COR-L47 (cell line): ENCODE data around the gene IL1R2.
"Not testable (repeated sequence)": the region's sequence is repeated elsewhere in the genome, so short reads cannot be mapped to it uniquely, and the experiment has no call there.

Source experiments
- DNase-seq: peaks from one replicate; lab custom pipeline; 2025; lab: John Stamatoyannopoulos, UW

IL1R2 gene

DNA sequence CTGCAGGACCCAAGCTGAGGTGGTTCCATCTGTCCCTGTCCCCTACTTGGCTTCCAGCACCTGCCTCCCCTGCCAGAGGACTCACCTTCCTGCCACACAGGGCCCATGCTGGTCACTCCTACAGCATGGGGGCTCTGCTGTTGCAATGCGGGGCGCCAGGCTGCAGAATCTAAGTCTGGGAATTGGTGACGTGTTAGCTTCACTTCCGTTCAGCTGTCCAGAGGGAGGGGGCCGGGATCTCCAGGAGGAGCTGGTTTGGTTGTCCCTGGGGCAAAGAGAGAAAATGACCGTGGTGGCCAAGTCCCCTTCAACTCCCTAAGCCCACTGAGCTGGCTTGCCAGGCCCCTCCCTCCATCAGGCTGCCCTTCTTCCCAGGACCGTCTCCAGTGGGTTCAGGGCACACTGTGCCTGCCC lies 69.5 kb downstream of the IL1R2 start:
- DNase-seq, result no peak

- no peak for DNase-seq
Measured at GRCh38 chr2:102061962-102062795, 70.4 kb downstream of the IL1R2 start.

DNA sequence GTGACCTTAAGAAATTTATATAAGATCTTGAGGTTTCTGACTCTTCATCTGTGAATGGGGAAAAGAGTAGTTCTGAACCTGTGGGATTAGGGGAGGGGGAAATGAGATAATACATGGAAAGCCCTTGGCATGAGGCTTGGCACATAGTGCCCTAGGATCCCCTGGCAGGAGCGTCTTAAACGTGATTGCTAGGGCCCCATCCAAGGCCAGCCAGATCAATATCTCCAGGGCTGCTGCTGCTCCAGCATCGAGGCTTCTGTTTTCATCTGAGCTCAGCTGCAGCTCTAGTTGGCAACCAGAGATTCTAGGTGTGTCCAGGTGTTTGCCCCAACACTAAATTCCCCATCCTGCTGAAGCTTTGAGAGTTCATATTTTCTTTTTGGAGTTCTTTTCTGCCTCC lies 71.0 kb downstream of the IL1R2 start:
- DNase-seq, result no peak

- DNase-seq, result no peak
Measured at GRCh38 chr2:102063487-102063911, 71.7 kb downstream of the IL1R2 start.

DNA sequence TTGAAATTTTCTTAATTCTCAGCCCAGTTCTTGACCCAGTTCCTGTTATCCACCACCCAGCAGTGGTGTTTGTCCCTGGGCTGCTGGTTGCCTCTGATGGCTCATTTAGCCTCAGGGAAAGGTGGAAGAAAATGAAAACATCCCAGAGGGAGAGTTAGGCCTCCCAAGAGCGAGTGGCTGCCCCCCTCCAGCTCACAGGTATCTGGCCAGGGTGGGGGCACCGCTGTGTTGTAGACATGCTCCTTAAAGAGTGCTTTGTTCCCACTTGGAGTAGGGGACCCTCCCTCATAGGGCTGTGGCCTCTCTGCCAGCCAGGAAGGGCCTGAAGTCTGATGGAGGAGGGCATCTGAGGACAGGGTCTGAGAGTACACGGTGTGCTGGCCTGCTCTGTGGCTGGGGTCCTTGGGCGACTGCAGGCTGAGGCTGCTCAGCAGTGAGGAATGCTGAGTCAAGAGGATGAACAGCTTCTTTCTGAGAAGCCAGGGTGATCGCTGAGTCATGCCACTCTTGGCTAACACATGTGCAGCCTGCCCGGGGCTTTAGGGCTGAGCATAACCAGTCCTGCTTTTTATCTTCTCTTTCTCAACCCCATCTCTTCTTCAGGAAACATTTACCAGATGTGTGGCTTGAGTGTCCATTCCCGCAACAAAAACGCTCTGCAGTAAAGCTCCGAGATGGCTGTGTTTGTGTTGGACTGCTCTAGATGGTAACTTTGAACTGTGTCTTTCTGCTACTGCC lies 72.3 kb downstream of the IL1R2 start:
- DNase-seq, result no peak

DNA sequence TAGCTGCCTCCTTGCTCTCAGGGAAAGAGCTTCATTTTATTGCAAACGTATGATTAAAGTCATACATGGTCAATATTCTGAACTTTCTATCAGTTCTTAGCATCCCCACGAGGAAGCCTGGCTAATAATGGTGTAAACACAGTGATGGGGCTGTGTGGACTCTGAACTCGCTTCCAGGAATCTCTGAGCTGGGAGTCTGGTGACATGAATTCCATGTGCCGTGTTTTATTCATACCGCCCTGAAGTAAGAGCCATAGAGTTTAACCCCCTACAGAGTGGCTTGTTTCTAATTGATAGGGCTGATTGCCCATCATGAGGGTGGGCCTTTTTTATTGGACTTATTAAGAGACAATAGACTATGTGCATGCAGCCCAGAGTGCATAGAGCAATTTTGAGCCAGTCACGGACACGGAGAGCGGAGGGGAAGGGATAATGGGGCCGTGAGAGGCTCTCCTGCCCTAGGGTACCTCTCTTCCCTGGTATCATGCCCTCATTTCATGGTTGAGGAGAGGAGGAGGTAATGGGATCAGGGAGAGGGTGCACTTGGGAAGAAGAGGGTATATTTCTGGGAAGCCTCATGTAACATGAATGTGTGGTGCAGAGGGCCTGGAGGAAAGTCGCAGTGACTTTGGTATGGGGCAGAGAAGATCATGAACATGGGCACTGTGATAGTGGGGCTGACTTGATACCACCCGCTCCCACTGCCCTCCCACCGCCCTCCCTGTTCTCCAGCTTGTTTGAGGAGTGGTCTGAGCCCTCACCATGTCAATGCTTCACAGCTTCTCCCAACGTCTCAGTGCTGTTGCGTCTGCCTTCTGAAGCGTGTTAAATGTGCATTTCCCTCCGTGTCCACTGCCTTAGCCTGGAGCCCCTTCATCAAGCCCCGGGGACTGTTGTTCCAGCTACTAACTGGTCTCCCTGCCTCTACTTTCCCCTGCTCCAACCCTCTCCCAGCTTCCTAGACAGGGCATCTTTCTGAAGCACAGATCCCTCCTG lies 73.2 kb downstream of the IL1R2 start:
- DNase-seq, result no peak

DNA sequence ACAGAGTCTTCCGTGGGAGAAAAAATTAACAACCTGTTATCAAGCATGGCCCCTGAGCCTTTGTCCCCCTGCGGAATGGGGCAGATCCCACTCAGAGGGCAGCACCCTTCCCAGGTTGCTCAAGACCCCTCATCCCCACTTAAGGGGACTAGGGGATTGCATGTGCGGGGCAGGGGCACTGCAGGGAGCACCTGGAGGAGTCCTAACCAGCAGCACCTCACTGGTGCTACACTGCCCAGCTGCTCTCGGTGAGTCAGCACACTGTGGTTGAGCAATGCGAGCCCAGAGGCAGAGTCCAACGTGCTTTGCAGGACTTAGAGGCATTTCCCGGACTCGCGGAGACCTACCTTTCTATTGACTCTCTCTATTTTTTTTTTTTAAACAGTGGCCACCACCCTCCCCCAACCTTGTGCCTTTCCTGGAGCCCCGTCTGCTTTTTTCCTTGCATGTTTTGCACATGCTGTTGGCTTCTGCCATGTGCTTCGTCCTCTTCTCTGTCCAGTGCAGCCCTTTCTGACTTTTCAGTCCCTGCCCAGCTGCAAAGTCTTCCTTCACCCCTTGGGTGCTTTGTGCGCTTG lies 74.0 kb downstream of the IL1R2 start:
- no peak for DNase-seq

- no peak for DNase-seq
Measured at GRCh38 chr2:102066554-102066953, 74.8 kb downstream of the IL1R2 start.

DNA sequence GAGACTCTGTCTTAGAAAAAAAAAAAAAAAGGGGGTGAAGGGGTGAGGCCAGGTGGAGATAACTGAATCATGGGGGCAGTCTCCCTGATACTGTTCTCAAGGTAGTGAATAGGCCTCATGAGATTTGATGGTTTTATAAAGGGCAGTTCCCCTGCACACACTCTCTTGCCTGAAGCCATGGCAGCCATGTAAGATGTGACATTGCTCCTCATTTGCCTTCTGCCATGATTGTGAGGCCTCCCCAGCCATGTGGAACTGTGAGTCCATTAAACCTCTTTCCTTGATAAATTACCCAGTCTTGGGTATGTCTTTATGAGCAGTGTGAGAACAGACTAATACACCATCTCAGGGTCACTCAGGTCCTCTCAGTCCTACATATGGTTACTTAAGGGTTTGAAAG lies 76.4 kb downstream of the IL1R2 start:
- DNase-seq, result not testable (repeated sequence)

GRCh38 chr2:102069311-102069974 lies 77.7 kb downstream of the IL1R2 start:
- DNase-seq, result no peak

- no peak for DNase-seq
Measured at GRCh38 chr2:102070058-102070642, 78.4 kb downstream of the IL1R2 start.

DNA sequence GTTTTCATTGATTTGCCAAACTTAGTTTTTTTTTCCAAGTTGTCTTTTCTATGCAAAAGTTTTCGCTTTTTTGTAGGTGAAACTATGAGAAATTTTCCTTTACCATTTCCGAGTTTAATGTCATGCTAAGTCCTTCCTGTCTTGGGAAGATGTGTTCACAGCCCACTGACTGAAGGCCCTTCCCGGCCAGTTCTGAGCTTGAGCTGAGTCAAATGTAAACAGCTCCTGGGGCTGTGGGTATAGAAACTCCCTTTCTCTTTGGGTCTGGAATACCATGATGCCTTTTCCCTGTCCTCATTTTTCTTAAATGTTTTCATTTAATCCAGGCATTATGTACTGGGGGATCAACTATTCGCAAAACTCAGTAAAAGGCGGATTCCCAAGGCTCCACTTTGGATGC lies 81.0 kb downstream of the IL1R2 start:
- DNase-seq, result no peak

DNA sequence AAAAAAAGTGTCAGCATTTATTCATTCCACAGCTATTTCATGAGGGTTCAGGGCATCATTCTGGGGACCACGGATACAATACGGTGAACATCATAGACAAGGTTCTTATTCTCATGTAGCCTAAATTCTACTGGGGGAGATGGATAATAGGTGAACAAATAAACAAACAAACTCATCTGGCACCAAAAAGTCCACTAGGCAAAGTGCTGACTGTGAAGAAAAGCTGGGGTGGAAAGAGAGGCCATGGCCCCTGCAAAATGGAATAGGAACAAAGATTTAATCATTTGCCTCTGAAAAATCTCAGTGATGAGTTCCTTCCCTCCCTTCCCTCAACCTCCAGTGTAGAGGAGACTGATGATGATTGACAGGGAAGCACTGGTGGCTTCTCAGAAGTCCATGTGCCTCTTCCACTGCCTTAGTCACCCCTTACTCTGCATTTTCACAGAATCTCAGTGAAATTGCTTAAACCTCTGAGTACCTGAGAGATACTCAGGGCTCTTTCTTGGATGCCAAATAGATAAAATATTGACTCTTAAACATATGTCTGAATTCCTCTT lies 81.5 kb downstream of the IL1R2 start:
- DNase-seq, result no peak

DNA sequence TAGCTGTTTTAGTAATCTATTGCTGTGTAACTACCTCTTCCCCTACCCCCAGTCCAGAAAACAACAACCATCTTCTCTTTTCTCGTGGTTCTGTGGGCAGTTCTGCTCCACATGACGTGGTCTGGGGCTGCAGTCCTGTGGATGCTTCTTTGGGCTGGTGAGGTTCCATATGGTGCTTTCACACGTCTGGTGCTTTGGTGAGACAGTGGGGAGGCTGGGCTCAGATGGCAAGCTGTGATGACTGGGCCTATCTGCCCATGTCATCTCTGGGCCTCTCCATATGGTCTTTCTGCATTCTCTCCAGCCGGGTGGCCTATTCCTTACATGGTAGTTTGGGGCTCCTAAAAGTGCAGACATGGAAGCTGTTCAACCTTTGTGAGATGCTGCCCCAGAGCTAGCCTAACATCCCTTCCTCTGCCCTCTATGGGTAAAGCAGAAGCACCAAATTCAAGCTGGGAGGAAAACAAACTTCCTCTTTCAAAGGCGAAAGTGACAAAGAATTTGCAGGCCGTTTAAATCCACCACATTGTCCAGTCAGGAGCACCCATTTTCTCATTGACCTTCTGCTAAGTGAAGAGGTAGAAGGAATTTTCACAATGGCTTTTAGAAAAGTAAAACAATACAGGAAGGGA lies 82.5 kb downstream of the IL1R2 start:
- DNase-seq, result no peak

GRCh38 chr2:102075479-102075878 lies 83.7 kb downstream of the IL1R2 start:
- no peak for DNase-seq

DNA sequence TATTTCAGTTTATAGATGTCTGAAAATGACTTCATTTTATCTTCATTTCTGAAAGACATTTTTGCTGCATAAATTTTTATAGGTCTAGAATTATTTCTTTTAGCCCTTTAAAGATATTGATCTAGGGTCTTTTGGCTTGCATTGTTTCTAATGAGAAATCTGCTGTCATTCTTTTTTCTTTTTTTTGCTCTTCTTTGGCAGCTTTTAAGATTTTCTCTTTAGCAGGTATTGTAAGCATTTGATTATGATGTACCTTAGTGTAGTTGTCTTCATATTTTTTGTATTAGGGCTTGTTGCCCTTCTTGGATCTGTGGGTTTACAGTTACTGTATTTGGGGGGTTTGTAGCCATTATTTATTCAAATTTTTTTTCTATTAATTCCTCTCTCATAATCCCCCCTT lies 84.8 kb downstream of the IL1R2 start:
- no peak for DNase-seq
